Measurements from ENCODE around the gene ELOA.

ELOA gene, protein sequence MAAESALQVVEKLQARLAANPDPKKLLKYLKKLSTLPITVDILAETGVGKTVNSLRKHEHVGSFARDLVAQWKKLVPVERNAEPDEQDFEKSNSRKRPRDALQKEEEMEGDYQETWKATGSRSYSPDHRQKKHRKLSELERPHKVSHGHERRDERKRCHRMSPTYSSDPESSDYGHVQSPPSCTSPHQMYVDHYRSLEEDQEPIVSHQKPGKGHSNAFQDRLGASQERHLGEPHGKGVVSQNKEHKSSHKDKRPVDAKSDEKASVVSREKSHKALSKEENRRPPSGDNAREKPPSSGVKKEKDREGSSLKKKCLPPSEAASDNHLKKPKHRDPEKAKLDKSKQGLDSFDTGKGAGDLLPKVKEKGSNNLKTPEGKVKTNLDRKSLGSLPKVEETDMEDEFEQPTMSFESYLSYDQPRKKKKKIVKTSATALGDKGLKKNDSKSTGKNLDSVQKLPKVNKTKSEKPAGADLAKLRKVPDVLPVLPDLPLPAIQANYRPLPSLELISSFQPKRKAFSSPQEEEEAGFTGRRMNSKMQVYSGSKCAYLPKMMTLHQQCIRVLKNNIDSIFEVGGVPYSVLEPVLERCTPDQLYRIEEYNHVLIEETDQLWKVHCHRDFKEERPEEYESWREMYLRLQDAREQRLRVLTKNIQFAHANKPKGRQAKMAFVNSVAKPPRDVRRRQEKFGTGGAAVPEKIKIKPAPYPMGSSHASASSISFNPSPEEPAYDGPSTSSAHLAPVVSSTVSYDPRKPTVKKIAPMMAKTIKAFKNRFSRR

DNA sequence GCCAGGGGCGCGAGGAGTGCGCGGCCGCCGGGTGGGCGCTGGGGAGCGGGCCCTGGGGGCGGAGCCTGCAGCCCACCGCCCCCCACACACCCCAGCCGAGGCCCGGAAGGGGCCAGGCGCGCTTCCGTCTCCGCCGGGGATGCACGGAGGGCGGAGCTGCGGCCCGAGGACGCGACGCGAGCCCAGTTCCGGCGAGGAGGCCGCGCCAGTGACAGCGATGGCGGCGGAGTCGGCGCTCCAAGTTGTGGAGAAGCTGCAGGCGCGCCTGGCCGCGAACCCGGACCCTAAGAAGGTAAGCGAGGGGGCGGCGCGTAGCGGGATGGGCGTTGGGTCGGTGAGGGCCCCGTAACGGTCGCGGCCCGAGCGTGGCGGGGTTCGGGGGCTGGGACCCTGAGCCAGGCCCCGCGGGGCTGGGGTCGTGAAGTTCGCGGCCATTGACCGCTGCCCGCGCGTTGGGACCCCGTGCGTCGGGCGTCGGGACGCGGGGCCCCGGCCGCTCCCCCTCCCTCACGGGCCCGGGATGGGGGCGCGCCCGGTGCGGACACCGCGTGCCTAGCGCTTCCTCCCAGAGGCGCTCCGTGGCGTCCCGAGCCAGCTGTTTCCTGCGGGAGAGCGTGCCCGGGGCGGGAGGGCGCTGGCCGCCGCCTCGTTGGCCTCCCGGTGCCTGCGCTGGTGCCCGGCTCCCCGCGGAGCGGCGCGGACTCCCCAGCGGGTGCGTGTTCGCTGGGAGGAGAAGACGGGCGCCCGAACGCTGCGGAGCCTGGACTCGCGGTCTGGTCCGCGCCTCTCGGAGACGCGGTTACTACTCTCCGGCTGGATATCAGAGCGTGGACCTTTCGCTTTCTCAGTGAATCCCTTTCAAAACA, at the start of gene ELOA:
ELOA (plus strand) TSS at position 185 of the 866 bp plus-strand sequence; CDS start at position 218, 33 bp downstream.
- in situ Hi-C loops (cut with HindIII; ENCODE audit: low sequenced_read_pairs) = no loop called here

DNA sequence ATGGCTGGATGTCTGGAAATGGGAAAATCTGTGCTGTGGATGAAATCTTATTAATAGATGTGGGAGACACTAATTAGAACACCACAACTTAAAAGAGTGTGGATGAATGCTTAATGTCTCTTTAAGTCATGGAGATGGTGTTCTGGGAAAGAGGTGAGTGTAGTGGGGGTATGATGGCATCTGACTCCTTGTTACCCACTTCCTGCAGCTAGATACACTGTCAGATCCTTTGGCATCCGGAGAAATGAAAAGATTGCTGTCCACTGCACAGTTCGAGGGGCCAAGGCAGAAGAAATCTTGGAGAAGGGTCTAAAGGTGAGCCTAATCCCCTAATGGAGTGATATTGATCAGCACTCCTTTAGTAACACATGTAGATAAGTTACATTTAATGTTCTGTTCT, 49.7 kb upstream of the ELOA start:
- in situ Hi-C loops (cut with HindIII; ENCODE audit: low sequenced_read_pairs) = no loop called here

DNA sequence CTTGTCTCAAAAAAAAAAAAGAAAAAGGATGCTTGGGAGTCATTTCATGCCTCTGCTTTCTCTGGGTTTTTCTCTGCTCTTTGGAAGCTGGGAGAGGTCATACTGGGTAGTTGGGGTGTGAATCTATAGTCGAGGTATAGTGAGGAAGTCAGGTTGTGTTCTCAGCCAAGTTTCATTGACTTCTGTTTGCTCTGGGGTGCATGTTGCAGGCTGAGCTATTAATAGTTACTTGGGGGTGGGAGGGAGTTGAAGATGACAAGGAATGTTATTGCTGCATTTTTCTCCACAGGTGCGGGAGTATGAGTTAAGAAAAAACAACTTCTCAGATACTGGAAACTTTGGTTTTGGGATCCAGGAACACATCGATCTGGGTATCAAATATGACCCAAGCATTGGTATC, 48.9 kb upstream of the ELOA start:
- in situ Hi-C loops (cut with HindIII; ENCODE audit: low sequenced_read_pairs) = no loop called here

DNA sequence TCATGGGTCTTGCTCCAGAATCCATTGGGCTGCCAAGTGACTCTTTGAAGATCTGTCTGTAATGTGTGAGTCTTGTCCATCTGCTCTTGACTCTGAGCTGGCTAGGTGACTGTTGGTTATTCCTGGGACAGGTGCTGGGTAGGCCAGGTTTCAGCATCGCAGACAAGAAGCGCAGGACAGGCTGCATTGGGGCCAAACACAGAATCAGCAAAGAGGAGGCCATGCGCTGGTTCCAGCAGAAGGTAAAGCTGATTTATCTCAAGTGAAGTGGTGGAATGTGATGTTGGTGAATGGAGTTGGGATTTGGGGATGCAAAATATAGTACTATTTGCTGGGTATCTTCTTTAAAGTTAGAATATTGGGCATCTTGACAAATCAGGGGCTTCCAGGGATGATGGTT, 47.6 kb upstream of the ELOA start:
- in situ Hi-C loops (cut with HindIII; ENCODE audit: low sequenced_read_pairs) = no loop called here

DNA sequence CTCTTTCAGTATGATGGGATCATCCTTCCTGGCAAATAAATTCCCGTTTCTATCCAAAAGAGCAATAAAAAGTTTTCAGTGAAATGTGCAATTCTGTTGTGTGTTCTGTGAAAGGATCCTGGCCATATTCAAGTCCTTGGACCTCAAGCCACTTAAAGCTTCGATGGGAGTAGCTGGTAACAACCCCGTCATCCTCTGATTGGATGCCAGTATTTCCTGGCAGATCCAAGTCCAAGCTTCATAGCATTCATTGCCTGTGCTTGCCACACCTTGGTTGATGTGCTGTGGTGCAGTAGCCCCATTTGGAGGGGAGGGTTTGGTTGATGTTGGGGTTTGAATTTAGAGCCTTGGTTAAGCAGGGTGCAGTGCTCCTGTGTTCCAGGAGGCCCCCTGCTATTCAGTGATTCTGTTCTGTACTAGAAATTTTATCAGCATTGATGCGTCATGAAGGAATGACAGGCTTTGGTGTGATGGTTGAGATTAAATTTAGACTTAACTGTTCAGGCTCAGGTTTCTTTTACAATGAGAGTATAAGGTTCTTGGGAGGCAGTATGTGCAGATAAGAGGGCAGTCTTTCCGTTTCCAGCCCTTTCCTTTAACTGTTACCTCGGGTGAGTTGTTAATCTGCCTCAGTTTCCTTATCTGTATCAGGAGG, 46.8 kb upstream of the ELOA start:
- in situ Hi-C loops (cut with HindIII; ENCODE audit: low sequenced_read_pairs) = no loop called here

DNA sequence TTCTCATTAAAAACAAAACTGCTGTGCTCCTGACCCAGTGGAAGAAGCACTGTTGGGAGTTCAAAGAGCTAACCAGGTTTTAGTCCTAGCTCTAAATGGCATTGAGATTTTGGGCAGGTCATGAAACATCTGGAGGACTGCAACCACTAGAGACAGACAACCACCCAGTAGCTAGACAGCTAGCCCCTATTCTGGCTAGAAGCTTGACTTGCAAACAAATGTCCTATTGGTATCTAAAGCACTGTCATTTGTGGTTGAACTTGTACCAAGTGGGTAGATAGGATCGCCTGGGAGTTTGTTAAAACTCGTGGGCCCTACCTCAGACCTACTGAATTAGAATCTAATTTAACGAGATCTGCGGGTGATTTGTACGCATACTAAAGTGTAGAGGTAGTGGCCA, 44.8 kb upstream of the ELOA start:
- in situ Hi-C loops (cut with HindIII; ENCODE audit: low sequenced_read_pairs) = no loop called here

DNA sequence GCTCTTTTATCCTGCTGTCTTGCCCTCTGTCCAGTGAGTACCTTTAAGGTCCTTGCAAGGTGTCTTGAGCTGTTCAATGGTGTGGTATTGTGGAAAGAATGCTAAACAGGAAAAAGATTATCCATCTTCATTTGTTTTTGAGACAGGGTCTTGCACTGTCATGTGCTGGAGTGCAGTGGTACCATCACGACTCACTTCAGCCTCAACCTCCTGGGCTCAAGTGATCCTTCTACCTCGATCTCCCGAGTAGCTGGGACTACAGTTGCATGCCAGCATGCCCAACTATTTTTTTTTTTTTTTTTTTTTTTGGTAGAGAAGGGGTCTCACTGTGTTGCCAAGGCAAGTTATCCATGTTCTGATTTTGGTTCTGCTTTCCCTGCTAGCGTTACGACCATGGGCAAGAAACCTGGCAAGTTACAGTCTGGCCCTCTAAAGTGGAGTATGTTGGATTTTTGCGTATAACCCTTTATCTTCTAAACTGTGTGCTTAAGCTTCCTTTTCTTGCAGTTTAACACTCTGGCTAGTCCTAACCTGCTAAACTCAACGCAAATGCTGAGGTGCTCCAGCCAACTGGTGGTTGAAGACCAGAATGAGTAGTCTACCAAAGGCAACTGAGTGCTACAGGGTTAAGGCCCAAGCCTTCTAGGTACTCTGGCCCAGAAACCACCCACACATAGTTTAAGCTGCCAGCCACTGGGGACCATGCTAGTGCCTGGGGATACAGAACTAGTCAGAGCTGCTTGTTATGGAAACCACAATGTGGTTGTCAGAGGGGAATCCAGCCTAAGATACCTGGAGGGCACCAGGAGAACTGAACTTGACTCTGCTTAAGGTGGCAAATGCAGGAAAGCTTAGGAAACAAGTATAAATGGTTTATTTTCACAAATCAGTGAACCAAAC, 43.7 kb upstream of the ELOA start:
- in situ Hi-C loops (cut with HindIII; ENCODE audit: low sequenced_read_pairs) = no loop called here

DNA sequence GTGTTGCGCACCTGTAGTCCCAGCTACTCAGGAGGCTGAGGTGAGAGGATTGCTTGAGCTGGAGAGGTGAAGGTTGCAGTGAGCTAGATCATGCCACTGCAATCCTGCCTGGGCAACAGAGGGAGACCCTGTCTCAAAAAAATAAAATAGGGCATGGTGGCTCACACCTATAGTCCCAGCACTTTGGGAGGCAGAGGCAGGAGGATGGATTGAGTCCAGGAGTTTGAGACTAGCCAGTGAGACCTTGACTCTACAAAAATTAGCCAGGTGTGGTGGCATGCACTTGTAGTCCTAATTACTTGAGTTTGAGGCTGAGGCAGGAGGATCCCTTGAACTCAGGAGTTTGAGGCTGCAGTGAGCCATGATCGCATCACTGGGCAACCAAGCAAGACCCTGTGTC, 42.0 kb upstream of the ELOA start:
- in situ Hi-C loops (cut with HindIII; ENCODE audit: low sequenced_read_pairs) = no loop called here

DNA sequence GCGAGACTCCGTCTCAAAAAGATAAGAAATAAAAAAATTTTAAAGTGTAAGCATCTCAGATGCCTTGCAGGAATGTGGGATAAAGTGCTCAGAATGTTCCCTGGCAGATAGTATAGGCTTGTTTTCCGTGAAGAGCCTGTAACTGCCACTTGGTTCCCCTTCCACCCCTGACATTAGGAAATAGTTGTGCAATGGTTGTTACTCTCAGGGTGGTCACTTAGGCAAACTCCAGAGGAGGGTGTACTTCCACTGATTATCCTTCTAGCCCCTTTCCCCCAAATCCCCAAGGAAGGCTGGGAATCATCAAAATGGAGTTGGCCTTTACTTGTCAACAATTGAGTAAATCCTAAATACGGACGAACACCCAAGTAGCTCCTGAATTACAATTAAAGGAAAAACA, 41.3 kb upstream of the ELOA start:
- in situ Hi-C loops (cut with HindIII; ENCODE audit: low sequenced_read_pairs) = no loop called here

DNA sequence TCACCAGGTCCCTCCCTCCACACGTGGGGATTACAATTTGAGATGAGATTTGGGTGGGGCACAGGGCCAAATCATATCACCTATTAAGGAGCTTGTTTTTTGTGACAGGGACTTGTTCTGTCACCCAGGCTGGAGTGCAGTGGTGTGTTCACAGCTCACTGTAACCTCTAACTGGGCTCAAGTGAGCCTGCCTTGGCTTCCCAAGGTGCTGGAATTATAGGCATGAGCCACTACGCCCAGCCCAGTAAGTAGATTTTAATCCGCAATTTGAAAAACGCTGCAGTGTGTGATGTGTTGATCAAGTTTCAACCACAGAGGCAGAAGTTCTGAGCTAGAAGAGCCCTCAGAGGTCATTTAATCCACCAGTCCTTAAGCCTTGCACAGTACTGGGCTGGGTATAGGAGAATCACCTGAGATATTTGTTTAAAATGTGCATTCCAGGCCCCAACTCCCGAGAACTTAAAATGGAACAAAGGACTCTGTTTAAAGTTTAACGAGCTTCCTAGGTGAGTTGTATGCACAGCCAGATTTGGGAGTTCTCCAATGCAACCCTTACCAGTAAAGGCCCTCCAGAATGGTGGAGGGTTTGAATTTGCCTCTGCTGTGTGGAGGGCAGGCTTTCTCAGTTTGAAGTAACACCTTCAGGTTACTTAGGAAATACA, 38.3 kb upstream of the ELOA start:
- in situ Hi-C loops (cut with HindIII; ENCODE audit: low sequenced_read_pairs) = no loop called here

DNA sequence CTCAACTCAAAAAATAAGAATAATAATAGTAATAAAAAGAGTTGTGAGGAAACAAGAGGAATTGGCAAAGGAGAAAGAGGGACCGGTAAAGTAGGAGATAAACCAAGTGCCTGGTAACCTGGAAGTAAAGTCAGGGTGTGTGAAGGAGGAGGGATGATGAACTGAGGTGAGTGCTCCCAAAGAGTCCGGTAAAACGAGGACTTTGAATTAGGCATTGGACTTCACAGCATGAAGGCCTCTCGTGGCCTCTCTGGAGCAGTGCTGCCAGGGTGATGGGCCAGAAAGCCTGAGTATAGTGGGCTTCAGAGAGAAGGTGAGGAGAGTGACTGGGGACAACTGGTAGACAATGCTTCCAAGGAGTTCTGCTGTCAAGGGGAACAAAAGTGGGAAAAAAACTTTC, 34.0 kb upstream of the ELOA start:
- in situ Hi-C loops (cut with HindIII; ENCODE audit: low sequenced_read_pairs) = no loop called here

DNA sequence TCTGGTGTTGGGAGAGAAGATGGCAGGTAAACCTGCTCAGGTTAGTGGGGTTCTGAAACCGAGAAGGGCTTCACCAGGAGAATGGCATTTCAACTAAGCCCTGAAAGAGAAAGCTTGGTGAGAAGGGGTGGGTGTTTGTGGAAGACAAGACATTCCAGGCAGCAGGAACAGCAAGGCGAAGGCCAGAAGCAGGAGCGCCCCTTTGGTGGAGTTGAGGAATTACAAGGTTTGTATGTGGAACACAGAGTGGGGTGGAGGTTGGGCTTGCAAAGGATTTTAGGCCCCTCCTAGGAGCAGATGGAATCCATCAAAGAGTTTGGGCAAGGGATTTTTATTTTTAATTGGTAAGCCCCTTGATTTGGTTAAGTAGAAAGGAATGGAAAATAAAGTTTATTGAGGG, 24.8 kb upstream of the ELOA start:
- in situ Hi-C loops (cut with HindIII; ENCODE audit: low sequenced_read_pairs) = no loop called here

DNA sequence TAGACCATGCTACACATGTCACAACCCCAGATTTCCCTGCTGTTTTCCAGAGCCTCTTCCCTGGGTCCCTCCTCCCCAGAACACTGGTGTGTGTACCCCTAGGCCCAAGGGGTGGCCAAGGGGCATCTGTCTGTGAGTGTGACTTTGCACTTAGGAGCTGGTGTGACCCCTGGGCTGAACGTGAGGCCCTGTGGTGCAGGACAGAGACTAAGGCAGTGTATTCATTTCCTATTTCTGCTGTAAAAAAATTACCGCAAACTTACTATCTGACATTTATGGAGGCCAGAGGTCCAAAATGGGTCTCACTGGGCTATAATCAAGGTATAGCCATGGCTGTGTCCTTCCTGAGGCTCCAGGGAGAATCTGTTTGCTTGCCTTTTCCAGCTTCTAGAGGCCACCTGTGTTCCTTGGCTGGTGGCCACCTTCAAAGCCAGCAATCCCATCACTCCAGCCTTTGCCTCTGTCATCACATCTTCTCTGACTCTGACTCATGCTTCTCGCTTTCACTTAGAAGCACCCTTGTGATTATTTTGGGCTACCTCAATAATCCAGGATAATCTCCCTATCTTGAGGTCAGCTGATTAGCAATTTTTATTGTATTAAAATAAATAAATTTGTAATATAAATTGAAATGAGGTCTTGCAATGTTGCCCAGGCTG, 24.0 kb upstream of the ELOA start:
- in situ Hi-C loops (cut with HindIII; ENCODE audit: low sequenced_read_pairs) = no loop called here

DNA sequence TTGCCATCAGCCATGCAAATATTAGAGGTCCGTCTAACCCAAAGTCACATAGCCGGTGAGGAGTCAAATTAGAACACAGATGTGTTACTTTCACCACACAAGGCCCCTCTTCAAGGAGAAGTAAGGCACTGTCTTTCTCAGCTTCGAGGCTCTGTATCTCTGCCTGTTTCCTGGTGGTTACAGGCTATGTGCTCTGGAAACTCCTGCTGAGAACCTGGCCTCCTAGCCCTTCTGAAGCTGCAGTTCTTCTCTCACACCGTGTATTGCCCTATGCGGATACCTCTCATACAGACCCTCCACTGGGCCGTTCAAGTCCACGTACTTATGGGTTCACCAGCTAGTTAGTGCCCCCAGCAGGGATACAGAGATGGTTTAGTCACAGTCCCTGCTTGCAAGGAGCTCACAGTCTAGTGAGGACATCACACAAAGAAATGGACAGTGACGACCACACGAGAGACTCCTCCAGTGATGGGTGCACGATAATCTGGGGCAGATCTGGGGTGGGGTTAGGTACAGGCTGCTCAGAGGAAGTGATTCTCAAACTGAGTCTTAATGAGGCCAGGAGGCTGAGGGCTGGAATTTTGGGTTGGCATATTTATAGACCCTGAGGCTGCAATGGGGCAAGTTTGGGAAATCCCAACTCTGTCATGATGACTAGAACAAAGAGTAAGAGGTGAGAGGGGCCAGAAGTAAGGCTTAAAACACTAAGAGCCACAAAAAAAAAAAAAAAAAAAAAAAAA, 22.8 kb upstream of the ELOA start:
- in situ Hi-C loops (cut with HindIII; ENCODE audit: low sequenced_read_pairs) = no loop called here

DNA sequence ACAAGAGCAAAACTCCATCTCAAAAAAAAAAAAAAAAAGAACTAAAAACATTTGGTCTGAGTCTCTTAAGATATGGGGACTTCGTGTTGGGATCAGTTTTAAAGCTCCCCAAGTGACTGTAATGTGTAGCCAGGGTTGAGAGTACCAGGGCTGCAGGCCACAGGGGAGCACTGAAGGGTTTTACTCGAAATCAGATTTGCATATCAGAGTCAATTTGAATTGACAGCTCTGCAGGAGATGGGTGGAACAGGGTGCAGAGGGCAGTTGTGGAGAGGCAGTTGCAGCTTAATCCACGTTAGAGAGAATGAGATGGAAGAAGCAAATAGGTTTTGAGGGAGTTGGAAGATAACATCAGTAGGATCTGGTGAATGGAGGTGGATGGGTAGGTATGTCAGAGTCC, 20.6 kb upstream of the ELOA start:
- in situ Hi-C loops (cut with HindIII; ENCODE audit: low sequenced_read_pairs) = no loop called here

DNA sequence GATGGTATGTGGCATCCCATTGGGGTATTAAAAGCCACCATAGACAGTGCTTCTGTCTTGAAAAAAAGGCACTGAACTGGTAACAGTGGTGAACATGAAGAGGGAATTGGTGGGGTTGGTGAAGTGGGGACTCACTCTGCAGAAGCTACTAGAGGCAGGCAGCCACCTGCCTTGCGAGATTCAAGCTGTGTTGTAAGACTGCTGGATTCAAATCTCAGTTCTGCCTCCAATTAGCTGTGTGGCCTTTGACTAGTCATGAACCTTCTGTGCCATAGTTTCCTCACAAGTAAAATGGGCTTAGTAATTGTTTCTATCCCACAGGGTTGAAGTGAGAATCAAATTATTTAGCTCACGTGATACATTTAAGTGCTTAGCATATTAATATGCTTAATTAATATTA, 16.6 kb upstream of the ELOA start:
- in situ Hi-C loops (cut with HindIII; ENCODE audit: low sequenced_read_pairs) = no loop called here

DNA sequence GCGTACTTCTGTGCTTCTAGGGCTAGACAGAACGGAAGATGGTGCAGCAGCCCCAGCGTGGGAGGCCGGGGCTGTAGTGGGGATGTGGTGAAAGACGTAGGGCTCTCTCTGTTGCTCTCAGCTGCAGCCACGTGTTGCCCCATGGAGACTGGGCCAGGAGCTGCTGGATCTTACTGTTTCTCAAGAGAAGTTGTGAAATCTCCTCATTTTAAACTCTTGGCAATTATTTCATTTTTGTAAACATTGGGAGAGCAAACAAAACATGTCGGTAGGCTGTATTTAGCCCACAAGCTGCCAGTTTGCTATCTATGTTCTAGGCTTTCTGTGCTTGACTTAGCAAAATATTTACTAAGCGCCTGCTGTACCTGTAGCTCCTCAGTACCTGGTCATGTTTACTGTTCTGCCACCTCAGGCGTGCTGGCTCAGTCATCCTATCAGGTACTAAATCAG, 15.9 kb upstream of the ELOA start:
- in situ Hi-C loops (cut with HindIII; ENCODE audit: low sequenced_read_pairs) = no loop called here

All from DLD1 (cell line).